ENCODE data around the gene WNT5A. TPM values are rescaled to one million over a fixed set of nuclear protein-coding genes. Genes with fewer than 3 reads are reported as not detected.

Gene WNT5A
- total RNA-seq, 1 donor from 2014 or later: 45.8 TPM

GRCh38 chr3:55515550-55516246 lies 28.6 kb upstream of the WNT5A start:
- Histone ChIP-seq H3K9me3 (ENCODE audit: insufficient read depth, low read depth, low read length) (no peaks in the 10 kb centered on the region), H3K9ac (ENCODE audit: low read length) (no peak overlapping the region), H2AFZ (ENCODE audit: low read depth, low read length) (no peak overlapping the region), H3K4me2 (ENCODE audit: low read length) (no peak overlapping the region), H3K4me3 (ENCODE audit: insufficient read depth, low read depth, low read length) (no peak overlapping the region), H3K36me3 (ENCODE audit: insufficient read depth, low read length) (no peaks in the 10 kb centered on the region), H3K79me2 (ENCODE audit: insufficient read depth, low read length) (no peaks in the 10 kb centered on the region), H3K4me1 (ENCODE audit: insufficient read depth, low read length) (peaks cover 29% of the 10 kb centered on the region), H4K20me1 (ENCODE audit: insufficient read depth, low read length) (no peaks in the 10 kb centered on the region), H3K27ac (ENCODE audit: low read depth, low read length) (no peak overlapping the region), H3K27me3 (ENCODE audit: insufficient read depth, low read length) (no peaks in the 10 kb centered on the region)
- no peaks in the 10 kb centered on the region for H3K36me3 Mint-ChIP-seq (ENCODE audit: low read depth, unreplicated experiment)
- peaks cover 32% of the 10 kb centered on the region for H3K4me1 Mint-ChIP-seq (ENCODE audit: low read depth, unreplicated experiment)
- peaks cover 2% of the 10 kb centered on the region for H3K27me3 Mint-ChIP-seq (ENCODE audit: low read depth, unreplicated experiment)
- no peak overlapping the region for H3K4me3 Mint-ChIP-seq (ENCODE audit: unreplicated experiment)
- H3K9me3 Mint-ChIP-seq (ENCODE audit: unreplicated experiment): no peaks in the 10 kb centered on the region
- no peak overlapping the region for H3K27ac Mint-ChIP-seq (ENCODE audit: unreplicated experiment)
- no peak for TF ChIP-seq CTCF (IDR thresholded peaks at IDR 0.05; ENCODE audit: insufficient read depth, low read depth, low read length)
- TF ChIP-seq EZH2 (IDR thresholded peaks at IDR 0.05; ENCODE audit: insufficient read depth, low read length): no peak
- FAIRE-seq: no peak
- no peak for DNase-seq (ENCODE audit: low read depth)

GRCh38 chr3:55514962-55515361 lies 27.9 kb upstream of the WNT5A start:
- Mint-ChIP-seq H3K4me1 (ENCODE audit: low read depth, unreplicated experiment) (peaks cover 29% of the 10 kb centered on the region), H3K36me3 (ENCODE audit: low read depth, unreplicated experiment) (no peaks in the 10 kb centered on the region), H3K27me3 (ENCODE audit: low read depth, unreplicated experiment) (peaks cover 2% of the 10 kb centered on the region), H3K9me3 (ENCODE audit: unreplicated experiment) (no peaks in the 10 kb centered on the region), H3K27ac (ENCODE audit: unreplicated experiment) (no peak overlapping the region), H3K4me3 (ENCODE audit: unreplicated experiment) (no peak overlapping the region)
- Histone ChIP-seq H3K4me2 (ENCODE audit: low read length) (no peak overlapping the region), H3K9ac (ENCODE audit: low read length) (no peak overlapping the region), H3K27ac (ENCODE audit: low read depth, low read length) (no peak overlapping the region), H3K9me3 (ENCODE audit: insufficient read depth, low read depth, low read length) (no peaks in the 10 kb centered on the region), H3K4me1 (ENCODE audit: insufficient read depth, low read length) (peaks cover 29% of the 10 kb centered on the region), H2AFZ (ENCODE audit: low read depth, low read length) (no peak overlapping the region), H4K20me1 (ENCODE audit: insufficient read depth, low read length) (no peaks in the 10 kb centered on the region), H3K36me3 (ENCODE audit: insufficient read depth, low read length) (no peaks in the 10 kb centered on the region), H3K79me2 (ENCODE audit: insufficient read depth, low read length) (no peaks in the 10 kb centered on the region), H3K27me3 (ENCODE audit: insufficient read depth, low read length) (no peaks in the 10 kb centered on the region), H3K4me3 (ENCODE audit: insufficient read depth, low read depth, low read length) (no peak overlapping the region)
- FAIRE-seq (no peak), DNase-seq (ENCODE audit: low read depth) (no peak)
- no peak for TF ChIP-seq EZH2 (IDR thresholded peaks at IDR 0.05; ENCODE audit: insufficient read depth, low read length)
- no peak for TF ChIP-seq CTCF (IDR thresholded peaks at IDR 0.05; ENCODE audit: insufficient read depth, low read depth, low read length)

Measured in astrocyte (in vitro differentiated cells and primary cell).